Aorta (tissue), 5 donors: ENCODE results near the gene WDR54. TPM values are rescaled to one million over a fixed set of nuclear protein-coding genes. Genes with fewer than 3 reads are reported as not detected.

Experiments
- ATAC-seq: fragments of 200-7000 bp; cut with Tn5 transposase; one replicate; pipeline ENCODE4 v1.9.1; 2022; ENCODE audit warnings: moderate library complexity; ENCODE audit not compliant: low FRiP score
- DNase-seq, 2 donors: peaks; one replicate each; pipeline ENCODE4 v3.0.0-alpha.2; 2020
- H3K27ac ChIP-seq, 2 donors: one replicate each; pipeline ENCODE4 v1.5.1; 2013; ENCODE audit warnings: low read length in 2 of 2, mild to moderate bottlenecking in 2 of 2, moderate library complexity in 2 of 2, control low read depth in 1 of 2, inconsistent platforms in 1 of 2, low read depth in 1 of 2
- H3K27me3 ChIP-seq, 2 donors: one replicate each; pipeline ENCODE4 v1.6.1; 2013; ENCODE audit warnings: control low read depth in 1 of 2, low read length in 1 of 2, mild to moderate bottlenecking in 1 of 2, moderate library complexity in 1 of 2; ENCODE audit not compliant: insufficient read depth in 2 of 2, control insufficient read depth in 1 of 2
- H3K36me3 ChIP-seq, 2 donors: one replicate each; pipeline ENCODE4 v1.6.1; 2013; ENCODE audit warnings: control low read depth in 1 of 2, low read length in 1 of 2, mild to moderate bottlenecking in 1 of 2; ENCODE audit not compliant: insufficient read depth in 2 of 2, control insufficient read depth in 1 of 2
- H3K4me1 ChIP-seq, 2 donors: one replicate each; pipeline ENCODE4 v1.6.1; 2013; ENCODE audit warnings: low read length in 2 of 2, control low read depth in 1 of 2, mild to moderate bottlenecking in 1 of 2, moderate library complexity in 1 of 2; ENCODE audit not compliant: insufficient read depth in 2 of 2, control insufficient read depth in 1 of 2
- H3K4me3 ChIP-seq, 2 donors: one replicate each; pipeline ENCODE4 v1.5.1; 2013; ENCODE audit warnings: low read length in 2 of 2, control low read depth in 1 of 2, mild to moderate bottlenecking in 1 of 2
- H3K9me3 ChIP-seq: one replicate; pipeline ENCODE4 v1.6.1; 2013; ENCODE audit warnings: mild to moderate bottlenecking, low read length; ENCODE audit not compliant: control insufficient read depth
- WGBS, 2 donors: extraction: QIAGEN DNeasy Blood & Tissue Kit; methylation state at CpG; one replicate each; pipeline ENCODE4 v1.1.7; 2013; 5-methylcytosine and 5-hydroxymethylcytosine counted together
- intact Hi-C, 2 donors: fragments of 100-400 bp; cut with DNase I; formaldehyde crosslinking; loops; one replicate each; pipeline versions ENCODE4 v1.14.2 to v1.15.0; 2022
- polyA plus RNA-seq, 2 donors: library from polyadenylated mRNA; stranded (reverse); fragments of 200-250 nt; gene quantifications; one replicate each; pipeline ENCODE4 v1.2.3, GENCODE V29; 2013
- total RNA-seq, 2 donors: library from RNA; stranded (reverse); fragmentation: NEBNext Ultra II Directional; extraction: Animal tissue kit (Norgen Biotek cat#: 25700); gene quantifications; one replicate each; pipeline ENCODE4 v1.2.1, GENCODE V29; 2021
- donor health status: healthy with polysubstance abuse.
- donor health status: Bipolar disorder and iron deficiency.
- donor health status: DM: no; HTN: no; CAD: no.
- donor health status: DM: no; HTN: no; CAD: no.
- donor health status: DM: yes; HTN: yes; CAD: no.

WDR54 gene
- total and polyA plus RNA-seq, 4 donors, result 6.3 to 19.9 (median 8.4) TPM

GRCh38 chr2:74429487-74430451 lies 8.2 kb downstream of the WDR54 start:
- H3K4me1 ChIP-seq, result no peaks in the 10 kb centered on the region
- no peak overlapping the region for H3K4me3 ChIP-seq
- H3K27me3 ChIP-seq, result no peaks in the 10 kb centered on the region
- no peak for ATAC-seq
- no peak overlapping the region for H3K27ac ChIP-seq
- no peak for DNase-seq
- 86 to 87% methylated on average over 15 to 18 of the region's 18 CpGs for WGBS, 2 donors
- no peaks in the 10 kb centered on the region for H3K36me3 ChIP-seq
- H3K9me3 ChIP-seq, result no peaks in the 10 kb centered on the region
- intact Hi-C loops, result no loop called here

- intact Hi-C loops, result no loop called here
- DNase-seq, result no peak
- Histone ChIP-seq H3K27ac (no peak overlapping the region), H3K4me3 (no peak overlapping the region), H3K4me1 (no peaks in the 10 kb centered on the region), H3K27me3 (no peaks in the 10 kb centered on the region), H3K9me3 (no peaks in the 10 kb centered on the region), H3K36me3 (no peaks in the 10 kb centered on the region)
- ATAC-seq, result no peak
- 88 to 89% methylated on average over 11 of the region's 11 CpGs for WGBS, 2 donors
Measured at GRCh38 chr2:74430502-74430901, 9.0 kb downstream of the WDR54 start.

- Histone ChIP-seq H3K4me1 (no peaks in the 10 kb centered on the region), H3K36me3 (no peaks in the 10 kb centered on the region), H3K27ac (no peak overlapping the region), H3K9me3 (no peaks in the 10 kb centered on the region), H3K27me3 (no peaks in the 10 kb centered on the region), H3K4me3 (no peak overlapping the region)
- intact Hi-C loops, result no loop called here
- DNase-seq (no peak), ATAC-seq (no peak)
- 60 to 68% methylated on average over 42 to 43 of the region's 43 CpGs for WGBS, 2 donors
Measured at GRCh38 chr2:74436111-74436805, 14.7 kb downstream of the WDR54 start.

GRCh38 chr2:74436848-74437695 lies 15.5 kb downstream of the WDR54 start:
- no peaks in the 10 kb centered on the region for H3K36me3 ChIP-seq
- H3K27me3 ChIP-seq, result no peaks in the 10 kb centered on the region
- intact Hi-C loops, result no loop called here
- 71 to 72% methylated on average over 6 of the region's 6 CpGs for WGBS, 2 donors
- DNase-seq, result no peak
- ATAC-seq, result no peak
- H3K4me1 ChIP-seq, result no peaks in the 10 kb centered on the region
- no peak overlapping the region for H3K4me3 ChIP-seq
- H3K9me3 ChIP-seq, result no peaks in the 10 kb centered on the region
- no peak overlapping the region for H3K27ac ChIP-seq

GRCh38 chr2:74438248-74438647 lies 16.7 kb downstream of the WDR54 start:
- 96 to 100% methylated on average over 1 of the region's 1 CpG for WGBS, 2 donors
- H3K4me3 ChIP-seq, result no peak overlapping the region
- no peaks in the 10 kb centered on the region for H3K4me1 ChIP-seq

GRCh38 chr2:74439373-74439772 lies 17.8 kb downstream of the WDR54 start:
- H3K4me3 ChIP-seq, result peak overlapping the region in 1 of 2 donors; percentile 41
- ATAC-seq, result no peak

More at GRCh38 chr2:74438248-74438647, 16.7 kb downstream of the WDR54 start:
- Histone ChIP-seq H3K27ac (no peak overlapping the region), H3K9me3 (no peaks in the 10 kb centered on the region), H3K27me3 (no peaks in the 10 kb centered on the region), H3K36me3 (no peaks in the 10 kb centered on the region)
- DNase-seq (no peak), ATAC-seq (no peak)
- intact Hi-C loops, result no loop called here

GRCh38 chr2:74439803-74440377 lies 18.4 kb downstream of the WDR54 start:
- Histone ChIP-seq H3K27ac (peak overlapping the region in 1 of 2 donors; percentile 20), H3K27me3 (no peaks in the 10 kb centered on the region), H3K9me3 (no peaks in the 10 kb centered on the region), H3K36me3 (no peaks in the 10 kb centered on the region), H3K4me1 (no peaks in the 10 kb centered on the region), H3K4me3 (peak overlapping the region; percentile 8 to 41)
- intact Hi-C loops, result no loop called here
- peak; percentile 85 to 88 for DNase-seq
- peak; percentile 65 for ATAC-seq
- WGBS, 2 donors, result 4% methylated on average over 13 to 14 of the region's 14 CpGs

More at GRCh38 chr2:74439373-74439772, 17.8 kb downstream of the WDR54 start:
- peak in 1 of 2 donors; percentile 36 for DNase-seq
- no peaks in the 10 kb centered on the region for H3K36me3 ChIP-seq
- intact Hi-C loops, result no loop called here
- H3K27ac ChIP-seq, result no peak overlapping the region
- H3K4me1 ChIP-seq, result no peaks in the 10 kb centered on the region
- WGBS, 2 donors, result 21 to 25% methylated on average over 3 of the region's 3 CpGs
- no peaks in the 10 kb centered on the region for H3K9me3 ChIP-seq
- H3K27me3 ChIP-seq, result no peaks in the 10 kb centered on the region
